Hematopoietic multipotent progenitor cell treated with erythropoietin and hydrocortisone succinate and interleukin-3 and kit ligand, for 6 days (in vitro differentiated cells): ENCODE data around the gene LMO4.

Experiments
- DNase-seq: peaks from one replicate; pipeline ENCODE4 v3.0.0-alpha.2; 2015

LMO4 gene

DNA sequence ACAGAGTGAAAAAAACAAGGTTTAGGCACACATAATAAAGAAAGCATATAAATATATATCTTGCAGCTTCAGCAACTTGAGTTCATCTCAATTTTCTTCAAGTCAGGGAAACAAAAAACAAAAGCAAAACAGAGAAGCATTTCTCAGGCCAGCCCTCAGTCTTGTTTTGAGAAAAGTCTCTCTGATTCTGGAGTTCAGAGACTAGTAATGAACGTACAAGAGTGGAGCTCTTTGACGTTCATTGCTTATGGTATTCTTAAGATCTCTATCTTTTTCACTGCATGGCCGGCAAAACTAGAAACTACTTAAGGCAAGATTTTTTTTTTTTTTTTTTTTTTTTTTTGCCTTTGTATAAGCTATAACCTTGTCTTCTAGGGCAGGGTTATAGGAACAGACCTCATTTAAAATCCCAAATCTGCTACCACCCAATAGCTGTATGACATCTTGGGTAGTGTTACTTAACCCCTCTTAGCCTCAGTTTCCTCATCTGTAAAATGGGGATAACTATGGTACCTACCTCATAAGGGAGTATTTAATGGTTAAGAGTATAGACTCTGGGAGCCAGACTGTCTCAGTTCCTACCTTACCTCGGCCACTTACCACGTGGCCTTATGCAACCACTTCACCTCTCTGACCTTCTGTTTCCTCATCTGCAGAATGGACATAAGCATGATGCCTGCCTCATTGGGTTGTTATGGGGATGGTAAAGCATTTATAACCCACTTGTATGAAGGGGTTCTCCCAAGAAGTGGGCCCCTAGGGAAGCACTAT is 33.6 kb downstream of the LMO4 start:
- no peak for DNase-seq

DNA sequence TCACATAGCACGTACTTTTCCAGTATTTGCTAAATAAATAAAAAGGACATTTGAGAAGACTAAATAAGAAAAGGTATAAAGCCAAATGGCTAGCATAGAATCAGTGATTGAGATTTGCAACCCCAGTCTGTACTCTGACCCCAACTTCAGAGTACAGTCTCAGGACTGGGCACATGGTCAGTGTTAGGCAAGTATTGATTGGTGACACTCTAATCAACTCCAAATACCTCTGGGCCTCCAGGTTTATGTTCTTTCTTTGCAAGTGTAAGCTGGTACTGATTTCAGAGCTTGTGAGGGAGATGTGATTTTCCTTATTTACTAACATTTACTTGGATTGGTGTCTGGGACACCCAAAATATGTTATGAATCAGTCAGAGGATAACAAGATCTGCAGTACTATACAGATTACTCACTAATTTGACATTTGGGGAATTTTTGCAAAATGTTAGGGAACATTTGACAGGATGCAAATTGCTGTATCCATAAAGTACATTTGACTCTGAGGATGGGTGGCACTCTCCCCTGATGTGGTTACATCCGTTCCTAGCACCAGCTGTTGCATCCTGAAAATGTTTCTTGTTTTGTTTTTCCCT is 34.2 kb downstream of the LMO4 start:
- no peak for DNase-seq

- DNase-seq, result no peak
Measured at GRCh38 chr1:87367549-87367948, 38.9 kb downstream of the LMO4 start.

DNA sequence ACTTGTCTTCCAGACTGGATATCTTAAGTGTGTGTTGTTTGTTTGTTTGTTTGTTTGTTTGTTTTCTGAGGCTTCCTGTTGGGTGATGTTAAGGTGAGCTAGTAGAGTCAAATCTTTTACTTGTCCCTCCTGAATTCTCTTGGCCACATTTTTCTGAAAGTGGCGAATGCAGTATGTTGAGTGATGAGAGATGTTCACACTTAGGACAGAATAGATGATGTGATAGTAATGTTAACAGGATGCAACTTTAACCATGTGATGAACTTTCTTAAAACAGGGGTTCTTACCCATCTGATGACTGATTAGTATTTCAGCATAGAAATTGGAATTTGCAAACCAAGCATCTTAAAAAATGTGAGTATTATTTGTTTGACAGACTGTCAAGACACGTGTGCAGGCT is 40.2 kb downstream of the LMO4 start:
- no peak for DNase-seq

DNA sequence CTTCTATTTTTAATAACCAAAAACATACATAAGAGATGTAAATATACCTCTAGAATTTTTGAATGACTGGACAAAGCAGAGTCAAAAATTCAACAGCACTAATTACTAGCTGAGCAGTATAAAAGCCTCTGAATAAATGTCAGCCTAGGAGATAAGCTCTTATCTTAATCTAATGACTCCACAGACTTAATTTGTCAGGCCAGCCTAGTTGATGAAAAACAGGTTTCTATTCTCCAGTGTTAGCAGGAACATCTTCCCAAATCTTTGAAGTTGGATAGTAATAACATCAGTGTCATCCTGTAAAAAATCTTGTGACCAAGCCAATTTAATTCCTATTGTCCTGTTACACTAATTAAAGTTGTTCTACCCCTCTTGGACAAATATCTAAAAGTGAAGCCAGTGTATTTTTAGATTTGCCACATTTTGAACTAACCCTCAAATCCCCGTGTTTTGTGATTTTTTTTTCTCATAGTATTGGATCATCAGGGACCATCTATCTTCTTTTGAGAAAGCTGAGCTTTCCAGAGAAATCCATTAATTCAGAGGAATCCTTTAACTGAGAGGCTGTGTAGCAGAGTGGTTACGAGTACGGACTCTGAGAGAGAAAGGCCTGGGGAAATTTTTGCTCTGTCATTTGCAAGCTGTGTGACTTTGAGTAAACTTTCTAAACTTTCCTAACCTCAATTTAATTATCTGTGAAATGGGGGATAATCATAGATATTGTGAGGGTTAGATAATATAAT is 41.2 kb downstream of the LMO4 start:
- DNase-seq, result peak; percentile 7

GRCh38 chr1:87370544-87370943 is 41.9 kb downstream of the LMO4 start:
- DNase-seq, result no peak

- DNase-seq, result no peak
Measured at GRCh38 chr1:87379306-87379705, 50.6 kb downstream of the LMO4 start.

- no peak for DNase-seq
Measured at GRCh38 chr1:87386217-87386790, 57.6 kb downstream of the LMO4 start.

- no peak for DNase-seq
Measured at GRCh38 chr1:87388411-87388810, 59.7 kb downstream of the LMO4 start.

DNA sequence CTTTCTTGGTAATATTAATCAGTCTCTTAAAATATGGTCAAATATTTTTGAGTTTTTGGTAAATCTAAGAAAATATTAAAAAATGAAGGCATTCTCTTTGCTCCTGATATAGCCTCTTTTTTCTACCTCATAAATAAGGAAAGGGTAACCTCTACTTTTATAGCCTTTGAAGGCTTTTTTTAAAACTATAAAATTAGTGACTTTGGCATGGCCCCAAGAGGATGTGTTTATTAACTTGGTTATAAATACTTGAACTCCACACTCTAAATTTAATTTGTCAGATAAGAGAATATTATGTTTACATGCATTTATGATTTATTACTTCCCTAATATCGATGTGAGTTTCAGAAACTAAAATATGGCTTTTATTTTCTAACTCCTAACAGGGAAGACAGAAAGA is 60.3 kb downstream of the LMO4 start:
- DNase-seq, result no peak

- DNase-seq, result no peak
Measured at GRCh38 chr1:87389546-87389945, 60.9 kb downstream of the LMO4 start.

GRCh38 chr1:87392248-87393192 is 63.8 kb downstream of the LMO4 start:
- no peak for DNase-seq

GRCh38 chr1:87393445-87394085 is 64.9 kb downstream of the LMO4 start:
- no peak for DNase-seq

DNA sequence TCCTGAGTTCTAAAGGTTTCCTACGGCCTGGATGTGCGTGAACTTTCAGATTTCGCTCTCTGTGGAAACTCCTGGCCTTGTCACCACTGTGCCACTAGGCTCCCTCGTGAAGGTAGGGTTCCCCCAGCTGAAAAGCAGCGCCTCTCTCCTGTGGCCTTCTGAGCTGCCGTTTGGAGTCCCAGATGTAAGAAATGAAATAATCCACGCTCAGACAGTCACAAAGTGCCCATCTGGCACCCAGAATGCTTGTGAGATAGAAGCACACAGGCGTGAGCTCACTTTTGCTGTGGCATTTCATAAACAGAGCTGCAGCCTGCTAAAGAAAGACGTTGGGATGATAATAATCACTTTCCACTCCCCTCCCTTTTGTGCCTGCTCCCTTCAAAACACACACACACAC is 65.8 kb downstream of the LMO4 start:
- DNase-seq, result peak; percentile 49

GRCh38 chr1:87394982-87395381 is 66.3 kb downstream of the LMO4 start:
- no peak for DNase-seq
